GM10266 (cell line): ENCODE measurements around the gene SAMD10.
A peak's percentile ranks its signal among the peaks of the same experiment; 100 is the strongest.

Experiments used
- DNase-seq: peaks from one replicate; pipeline ENCODE4 v3.0.0; 2012; ENCODE audit errors: extremely low spot score
- CTCF ChIP-seq: IDR thresholded peaks from 2 replicates; pipeline ENCODE4 v1.5.1; 2012; ENCODE audit warnings: mild to moderate bottlenecking, low read depth; ENCODE audit not compliant: control insufficient read depth, insufficient read depth; ENCODE audit errors: missing control alignments

SAMD10 gene

GRCh38 chr20:63947638-63948456, 31.6 kb downstream of the SAMD10 start:
- peak; percentile 30 for TF ChIP-seq CTCF
- no peak for DNase-seq

GRCh38 chr20:63946986-63947637, 32.3 kb downstream of the SAMD10 start:
- no peak for TF ChIP-seq CTCF
- no peak for DNase-seq

GRCh38 chr20:63945921-63946920, 33.2 kb downstream of the SAMD10 start:
- no peak for TF ChIP-seq CTCF

DNA sequence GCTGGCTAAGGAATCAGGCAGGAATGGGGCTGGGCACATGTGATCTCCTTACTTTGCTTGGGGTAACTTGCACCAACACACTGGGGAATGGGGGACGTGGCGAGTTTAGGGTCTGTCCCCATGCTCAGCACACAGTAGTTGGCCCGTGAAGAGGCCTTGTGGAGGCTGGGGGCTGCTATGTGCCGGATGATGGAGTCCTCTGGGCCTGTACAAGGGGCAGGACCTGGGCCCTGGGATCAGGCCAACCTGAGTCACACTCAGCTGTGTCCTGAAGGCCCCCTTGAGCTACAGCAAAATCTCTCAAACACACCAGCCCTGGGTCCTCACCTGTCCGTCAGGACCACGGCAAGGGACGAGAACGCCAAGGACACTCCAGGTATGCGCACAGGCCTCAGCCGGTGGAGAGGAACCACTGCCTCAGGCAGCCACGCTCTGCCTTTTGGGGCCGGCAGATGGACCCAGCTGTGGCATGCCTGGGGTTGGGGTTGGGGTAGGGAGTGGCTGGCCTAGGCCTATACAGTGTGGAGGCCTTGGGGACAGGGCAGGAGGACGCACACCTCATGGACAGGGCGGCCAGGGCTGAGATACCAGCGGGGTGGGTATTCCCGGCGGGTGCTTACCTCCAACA, 34.3 kb downstream of the SAMD10 start:
- TF ChIP-seq CTCF, result no peak
- no peak for DNase-seq

More at GRCh38 chr20:63945921-63946920, 33.2 kb downstream of the SAMD10 start:
- DNase-seq, result no peak

DNA sequence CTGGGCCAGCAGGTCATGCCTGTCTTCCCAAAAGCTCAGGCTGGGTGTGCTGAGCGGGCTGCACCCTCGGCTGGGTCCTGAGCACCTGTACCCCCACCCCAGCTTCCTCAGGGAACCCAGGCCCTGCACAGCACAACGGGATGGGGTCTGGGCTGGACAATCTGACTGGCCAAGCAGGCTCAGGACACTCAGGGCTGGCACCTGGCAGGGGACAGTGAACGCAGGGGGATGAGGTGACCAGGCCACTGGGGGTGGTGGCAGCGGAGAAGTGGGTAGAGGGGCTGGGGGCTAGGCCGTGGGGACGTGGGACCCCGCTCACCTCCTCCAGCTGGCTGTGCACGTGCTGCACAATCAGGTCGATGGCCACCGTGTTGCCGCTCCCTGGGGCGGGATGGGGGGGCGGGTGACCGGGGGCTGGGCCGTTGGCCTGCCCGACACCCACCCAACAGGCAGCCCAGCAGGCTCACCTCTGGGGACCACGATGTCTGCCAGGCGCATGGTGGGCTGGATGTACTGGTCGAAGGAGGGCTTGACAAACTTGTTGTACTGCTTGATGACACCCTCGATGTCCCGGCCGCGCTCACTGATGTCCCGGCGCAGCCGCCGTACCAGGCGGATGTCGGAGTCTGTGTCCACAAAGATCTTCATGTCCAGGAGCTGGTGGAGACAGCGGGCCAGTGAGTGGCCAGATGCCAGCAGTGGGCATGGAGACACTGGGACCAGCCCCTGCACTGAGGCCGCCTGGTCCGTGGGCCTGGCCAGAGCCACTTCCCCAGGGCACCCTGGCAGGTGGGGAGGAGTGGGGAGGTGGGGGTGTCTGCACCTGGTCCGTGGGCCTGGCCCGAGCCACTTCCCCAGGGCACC, 35.1 kb downstream of the SAMD10 start:
- DNase-seq, result no peak
- no peak for TF ChIP-seq CTCF

DNA sequence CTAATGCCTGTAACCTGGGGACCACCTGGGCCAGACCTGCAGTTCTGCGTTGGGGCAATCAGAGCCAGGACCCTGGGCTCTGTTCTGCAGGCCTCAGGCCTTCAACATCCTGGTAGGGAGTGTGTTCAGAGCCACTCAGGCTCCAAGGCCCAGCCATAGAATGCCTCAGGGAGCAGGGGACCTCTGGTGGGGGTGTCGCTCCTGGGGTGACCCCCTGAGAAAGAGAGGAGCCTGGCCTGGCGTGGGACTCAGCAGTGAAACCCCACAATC, 35.7 kb downstream of the SAMD10 start:
- no peak for TF ChIP-seq CTCF
- DNase-seq, result no peak
